ENCODE measurements around the gene CNTROB.

The CNTROB gene

DNA sequence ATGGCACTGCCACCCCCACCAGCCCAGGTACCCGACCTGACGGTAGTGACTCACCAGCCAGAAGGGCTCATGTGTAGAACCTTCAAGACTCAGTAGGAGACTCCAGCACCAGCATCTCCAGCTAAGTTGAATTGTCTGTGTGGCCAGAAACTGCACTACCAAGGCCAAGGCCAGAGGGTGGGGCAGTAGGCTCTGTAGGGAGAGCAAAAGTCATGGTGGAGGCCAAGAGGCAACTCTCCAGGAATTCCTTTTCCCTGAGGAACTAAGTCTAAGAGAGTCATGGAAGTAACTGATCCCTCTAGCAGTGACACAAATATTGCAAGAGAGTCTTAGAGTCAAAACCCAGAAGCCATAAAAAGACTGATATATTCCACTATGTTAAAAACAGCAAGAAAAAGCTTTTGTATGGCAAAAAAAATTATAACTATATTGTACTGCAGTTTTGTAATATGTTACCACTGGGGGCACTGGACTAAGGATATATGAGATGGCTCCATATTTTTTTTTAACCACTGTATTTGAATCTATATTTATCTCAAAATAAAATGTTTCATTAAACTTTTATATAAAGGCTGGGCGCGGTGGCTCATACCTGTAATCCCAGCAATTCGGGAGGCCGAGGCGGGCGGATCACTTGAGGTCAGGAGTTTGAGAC lies 40.3 kb downstream of the CNTROB start:
- no peak overlapping the region for H3K27ac ChIP-seq (ENCODE audit: low read depth, low read length)
- H3K36me3 ChIP-seq (ENCODE audit: insufficient read depth, low read length): no peaks in the 10 kb centered on the region
- H3K4me3 ChIP-seq (ENCODE audit: low read depth in 1 of 2, low read length in 2 of 2): no peak overlapping the region
- no peaks in the 10 kb centered on the region for H3K27me3 ChIP-seq (ENCODE audit: control insufficient read depth in 1 of 2, insufficient read depth in 2 of 2, low read length in 2 of 2)
- H3K9ac ChIP-seq (ENCODE audit: low read length): no peak overlapping the region
- peaks cover 4% of the 10 kb centered on the region for H3K9me3 ChIP-seq (ENCODE audit: low read length)
- no peaks in the 10 kb centered on the region for H3K4me1 ChIP-seq (ENCODE audit: insufficient read depth, low read length)

DNA sequence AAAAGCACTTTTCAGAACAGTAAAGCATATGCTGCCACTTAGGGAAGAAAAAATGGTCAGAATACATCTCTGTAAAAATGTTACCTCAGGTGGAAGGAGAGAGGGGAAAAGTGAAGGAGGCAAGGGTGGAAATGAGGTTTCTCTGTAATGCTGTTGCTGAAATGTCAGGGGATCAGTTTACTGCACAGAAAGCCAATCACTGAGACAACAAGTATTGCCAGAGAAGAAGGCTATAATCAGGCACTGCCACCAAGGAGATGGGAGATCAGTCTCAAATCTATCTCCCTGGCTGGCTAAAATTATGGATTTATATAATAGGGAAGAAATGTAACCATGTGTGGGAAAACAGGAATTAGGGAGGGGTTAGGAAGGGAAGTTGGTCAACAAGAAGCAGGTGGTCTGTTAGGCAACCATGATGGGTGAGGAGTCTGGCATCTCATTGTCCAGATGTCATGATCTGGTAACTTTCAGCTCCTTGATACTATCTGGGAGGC lies 42.7 kb downstream of the CNTROB start:
- Histone ChIP-seq H3K27ac (ENCODE audit: low read depth, low read length) (no peak overlapping the region), H3K36me3 (ENCODE audit: insufficient read depth, low read length) (no peaks in the 10 kb centered on the region), H3K4me1 (ENCODE audit: insufficient read depth, low read length) (no peaks in the 10 kb centered on the region), H3K9ac (ENCODE audit: low read length) (no peak overlapping the region), H3K27me3 (ENCODE audit: control insufficient read depth in 1 of 2, insufficient read depth in 2 of 2, low read length in 2 of 2) (no peaks in the 10 kb centered on the region), H3K9me3 (ENCODE audit: low read length) (peaks cover 4% of the 10 kb centered on the region), H3K4me3 (ENCODE audit: low read depth in 1 of 2, low read length in 2 of 2) (no peak overlapping the region)

DNA sequence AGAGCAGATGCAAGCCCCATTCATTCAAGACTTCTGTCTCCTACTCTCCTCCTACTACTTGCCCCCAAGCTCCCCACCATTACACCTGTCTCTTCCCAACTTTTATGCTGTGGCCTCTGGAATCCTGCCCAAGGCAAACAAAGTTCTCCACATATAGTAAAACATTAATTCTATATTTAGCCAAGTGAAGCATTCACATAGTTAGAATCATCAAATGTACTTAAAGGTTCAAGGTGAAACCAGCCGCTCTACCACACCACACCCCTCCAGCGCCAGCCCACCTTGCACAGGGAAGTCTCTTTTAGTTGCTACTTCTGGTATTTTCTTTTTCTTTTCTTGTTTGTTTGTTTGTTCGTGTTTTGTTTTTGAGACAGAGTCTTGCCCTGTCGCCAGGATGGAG lies 45.0 kb downstream of the CNTROB start:
- H3K4me1 ChIP-seq (ENCODE audit: insufficient read depth, low read length): no peaks in the 10 kb centered on the region
- no peaks in the 10 kb centered on the region for H3K27me3 ChIP-seq (ENCODE audit: control insufficient read depth in 1 of 2, insufficient read depth in 2 of 2, low read length in 2 of 2)
- no peaks in the 10 kb centered on the region for H3K36me3 ChIP-seq (ENCODE audit: insufficient read depth, low read length)
- no peak overlapping the region for H3K27ac ChIP-seq (ENCODE audit: low read depth, low read length)
- no peak overlapping the region for H3K9ac ChIP-seq (ENCODE audit: low read length)
- H3K9me3 ChIP-seq (ENCODE audit: low read length): peaks cover 4% of the 10 kb centered on the region
- no peak overlapping the region for H3K4me3 ChIP-seq (ENCODE audit: low read depth in 1 of 2, low read length in 2 of 2)

DNA sequence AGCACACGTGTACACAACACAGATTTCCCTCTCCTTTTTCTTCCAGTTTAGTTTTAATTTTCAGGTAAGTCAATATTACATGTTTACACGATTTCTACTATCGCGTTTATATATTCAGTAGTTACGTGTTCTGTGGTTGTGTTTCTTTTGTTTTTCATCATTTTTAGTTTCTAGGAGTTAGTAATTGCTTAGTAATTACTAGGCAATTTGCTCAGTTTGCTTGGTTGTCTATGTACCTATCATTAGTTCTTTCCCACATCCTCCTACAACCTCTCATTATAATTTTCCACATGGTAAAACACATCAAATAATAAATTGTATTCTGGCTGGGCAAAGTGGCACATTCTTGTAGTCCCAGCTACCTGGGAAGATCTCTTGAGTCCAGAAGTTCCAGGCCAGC lies 45.8 kb downstream of the CNTROB start:
- no peak overlapping the region for H3K27ac ChIP-seq (ENCODE audit: low read depth, low read length)
- no peak overlapping the region for H3K4me3 ChIP-seq (ENCODE audit: low read depth in 1 of 2, low read length in 2 of 2)
- no peaks in the 10 kb centered on the region for H3K36me3 ChIP-seq (ENCODE audit: insufficient read depth, low read length)
- no peaks in the 10 kb centered on the region for H3K27me3 ChIP-seq (ENCODE audit: control insufficient read depth in 1 of 2, insufficient read depth in 2 of 2, low read length in 2 of 2)
- H3K9me3 ChIP-seq (ENCODE audit: low read length): peaks cover 4% of the 10 kb centered on the region
- H3K9ac ChIP-seq (ENCODE audit: low read length): no peak overlapping the region
- no peaks in the 10 kb centered on the region for H3K4me1 ChIP-seq (ENCODE audit: insufficient read depth, low read length)

DNA sequence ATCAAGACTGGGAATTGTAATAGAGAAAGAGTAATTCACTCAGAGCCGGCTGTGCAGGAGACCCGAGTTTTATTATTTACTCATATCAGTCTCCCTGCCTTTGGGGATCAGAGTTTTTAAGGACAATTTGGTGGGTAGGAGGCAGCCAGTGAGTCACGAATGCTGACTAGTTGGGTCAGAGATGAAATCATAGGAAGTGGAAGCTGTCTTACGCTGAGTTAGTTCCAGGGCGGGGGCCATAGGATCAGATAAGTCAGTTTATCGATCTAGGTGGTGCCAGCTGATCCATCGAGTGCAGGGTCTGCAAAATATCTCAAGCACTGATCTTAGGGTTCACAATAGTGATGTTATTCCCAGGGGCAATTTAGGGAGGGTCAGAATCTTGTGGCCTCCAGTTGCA lies 50.2 kb downstream of the CNTROB start:
- Histone ChIP-seq H3K9ac (ENCODE audit: low read length) (no peak overlapping the region), H3K36me3 (ENCODE audit: insufficient read depth, low read length) (no peaks in the 10 kb centered on the region), H3K27me3 (ENCODE audit: control insufficient read depth in 1 of 2, insufficient read depth in 2 of 2, low read length in 2 of 2) (no peaks in the 10 kb centered on the region), H3K4me3 (ENCODE audit: low read depth in 1 of 2, low read length in 2 of 2) (no peak overlapping the region), H3K4me1 (ENCODE audit: insufficient read depth, low read length) (no peaks in the 10 kb centered on the region), H3K27ac (ENCODE audit: low read depth, low read length) (no peak overlapping the region), H3K9me3 (ENCODE audit: low read length) (no peaks in the 10 kb centered on the region)

DNA sequence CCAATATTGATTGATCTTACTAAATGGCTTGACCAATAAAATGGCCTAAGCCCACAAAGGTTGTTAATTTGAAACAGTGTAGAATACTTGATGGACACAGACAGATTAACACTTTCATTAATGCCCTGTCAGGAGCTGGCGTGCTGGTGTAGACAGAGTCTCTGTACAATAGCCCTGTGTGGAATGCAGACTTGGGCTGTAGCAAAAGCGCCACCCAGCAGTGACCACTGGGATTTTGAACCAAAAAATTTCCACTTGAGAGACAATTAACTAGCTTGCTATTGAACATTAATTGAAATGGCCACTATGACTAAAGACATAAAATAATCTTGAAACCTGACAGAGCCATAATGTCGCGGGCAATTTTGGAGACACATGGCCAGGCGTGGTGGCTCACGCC lies 50.7 kb downstream of the CNTROB start:
- H3K27ac ChIP-seq (ENCODE audit: low read depth, low read length): no peak overlapping the region
- no peaks in the 10 kb centered on the region for H3K9me3 ChIP-seq (ENCODE audit: low read length)

DNA sequence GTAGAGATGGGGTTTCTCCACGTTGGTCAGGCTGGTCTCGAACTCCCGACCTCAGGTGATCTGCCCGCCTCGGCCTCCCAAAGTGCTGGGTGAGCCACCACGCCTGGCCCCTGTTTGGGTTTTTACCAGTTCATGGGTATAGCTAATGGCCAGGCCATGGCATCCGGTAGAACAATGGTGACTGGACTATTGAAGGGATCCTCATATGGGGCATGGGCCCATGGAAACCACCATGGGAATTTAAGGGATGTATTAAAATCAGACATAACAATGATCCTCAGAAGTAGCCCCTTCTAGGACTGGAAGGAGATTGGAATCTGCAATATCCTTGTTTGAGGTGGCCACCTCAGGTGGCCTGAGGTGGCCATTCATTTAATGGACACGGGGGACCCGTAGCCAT lies 52.9 kb downstream of the CNTROB start:
- H3K36me3 ChIP-seq (ENCODE audit: insufficient read depth, low read length): no peaks in the 10 kb centered on the region
- no peak overlapping the region for H3K27ac ChIP-seq (ENCODE audit: low read depth, low read length)
- H3K27me3 ChIP-seq (ENCODE audit: control insufficient read depth in 1 of 2, insufficient read depth in 2 of 2, low read length in 2 of 2): no peaks in the 10 kb centered on the region
- H3K4me1 ChIP-seq (ENCODE audit: insufficient read depth, low read length): no peaks in the 10 kb centered on the region
- no peak overlapping the region for H3K9ac ChIP-seq (ENCODE audit: low read length)
- no peaks in the 10 kb centered on the region for H3K9me3 ChIP-seq (ENCODE audit: low read length)
- H3K4me3 ChIP-seq (ENCODE audit: low read depth in 1 of 2, low read length in 2 of 2): no peak overlapping the region

More for the DNA sequence above, 50.7 kb downstream of the CNTROB start:
- H3K27me3 ChIP-seq (ENCODE audit: control insufficient read depth in 1 of 2, insufficient read depth in 2 of 2, low read length in 2 of 2): no peaks in the 10 kb centered on the region
- no peak overlapping the region for H3K4me3 ChIP-seq (ENCODE audit: low read depth in 1 of 2, low read length in 2 of 2)
- H3K9ac ChIP-seq (ENCODE audit: low read length): no peak overlapping the region
- H3K4me1 ChIP-seq (ENCODE audit: insufficient read depth, low read length): no peaks in the 10 kb centered on the region
- no peaks in the 10 kb centered on the region for H3K36me3 ChIP-seq (ENCODE audit: insufficient read depth, low read length)

DNA sequence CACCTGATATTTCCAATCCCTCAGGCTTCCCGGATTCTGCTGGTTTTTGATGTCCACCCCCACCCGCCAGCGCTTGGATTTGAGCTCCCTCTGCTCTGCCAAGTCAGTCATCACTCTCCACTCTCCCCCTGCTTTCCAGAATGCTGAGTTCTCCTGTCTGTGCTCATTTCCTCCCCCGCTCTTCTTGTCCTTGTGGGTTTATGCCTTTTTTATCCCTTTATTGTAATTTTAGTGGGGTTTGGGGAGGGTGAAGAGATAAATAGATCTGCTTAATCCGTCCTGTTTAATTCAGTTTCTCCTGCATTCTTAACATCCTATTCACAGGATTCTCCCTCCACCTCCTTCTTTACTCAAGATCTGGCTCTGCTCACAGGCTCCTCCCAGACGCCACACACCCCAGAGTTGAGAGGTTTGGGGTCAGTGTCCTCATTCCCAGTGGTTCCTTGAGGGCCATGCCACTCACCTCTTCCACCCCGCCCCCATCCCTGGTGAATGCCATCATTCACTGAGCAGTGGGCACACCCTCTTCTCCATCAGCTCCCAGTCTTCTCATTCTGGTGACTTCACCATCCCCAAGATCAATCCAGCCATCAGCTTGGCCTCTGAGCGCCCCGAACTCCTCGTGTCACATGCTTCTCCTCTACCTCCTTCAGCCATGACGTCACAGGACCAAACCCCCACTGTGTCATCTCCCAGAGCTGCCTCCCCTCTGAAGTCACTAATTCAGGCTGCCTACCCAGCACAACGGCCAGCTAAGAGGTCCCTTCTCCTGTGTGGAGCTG lies 55.3 kb downstream of the CNTROB start:
- no peak overlapping the region for H3K27ac ChIP-seq (ENCODE audit: low read depth, low read length)
- H3K4me1 ChIP-seq (ENCODE audit: insufficient read depth, low read length): no peaks in the 10 kb centered on the region
- no peaks in the 10 kb centered on the region for H3K27me3 ChIP-seq (ENCODE audit: control insufficient read depth in 1 of 2, insufficient read depth in 2 of 2, low read length in 2 of 2)

DNA sequence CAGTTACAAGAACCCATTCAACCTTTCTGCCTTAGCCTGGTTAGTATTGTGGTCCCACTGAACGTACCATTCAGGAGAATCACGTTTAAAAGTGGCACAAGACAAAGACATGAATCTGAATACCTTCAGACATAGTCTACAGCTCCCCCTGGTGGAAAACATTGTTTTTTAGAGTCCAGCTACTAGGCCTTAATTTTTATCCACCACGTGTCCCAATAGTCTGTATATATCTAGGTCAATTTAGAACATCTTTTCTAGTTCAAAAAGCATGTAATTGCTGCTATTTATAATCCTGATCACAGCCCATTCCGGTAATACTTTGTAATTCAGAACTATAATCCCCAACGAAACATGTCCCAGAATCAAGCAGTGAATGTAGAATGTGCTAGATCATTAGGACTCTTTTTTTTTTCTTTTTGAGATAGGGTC lies 56.8 kb downstream of the CNTROB start:
- no peak overlapping the region for H3K27ac ChIP-seq (ENCODE audit: low read depth, low read length)
- H3K36me3 ChIP-seq (ENCODE audit: insufficient read depth, low read length): no peaks in the 10 kb centered on the region
- no peaks in the 10 kb centered on the region for H3K4me1 ChIP-seq (ENCODE audit: insufficient read depth, low read length)
- no peaks in the 10 kb centered on the region for H3K9me3 ChIP-seq (ENCODE audit: low read length)
- H3K9ac ChIP-seq (ENCODE audit: low read length): no peak overlapping the region
- H3K27me3 ChIP-seq (ENCODE audit: control insufficient read depth in 1 of 2, insufficient read depth in 2 of 2, low read length in 2 of 2): no peaks in the 10 kb centered on the region
- no peak overlapping the region for H3K4me3 ChIP-seq (ENCODE audit: low read depth in 1 of 2, low read length in 2 of 2)

More for the DNA sequence above, 55.3 kb downstream of the CNTROB start:
- Histone ChIP-seq H3K4me3 (ENCODE audit: low read depth in 1 of 2, low read length in 2 of 2) (no peak overlapping the region), H3K9ac (ENCODE audit: low read length) (no peak overlapping the region), H3K36me3 (ENCODE audit: insufficient read depth, low read length) (no peaks in the 10 kb centered on the region), H3K9me3 (ENCODE audit: low read length) (no peaks in the 10 kb centered on the region)

DNA sequence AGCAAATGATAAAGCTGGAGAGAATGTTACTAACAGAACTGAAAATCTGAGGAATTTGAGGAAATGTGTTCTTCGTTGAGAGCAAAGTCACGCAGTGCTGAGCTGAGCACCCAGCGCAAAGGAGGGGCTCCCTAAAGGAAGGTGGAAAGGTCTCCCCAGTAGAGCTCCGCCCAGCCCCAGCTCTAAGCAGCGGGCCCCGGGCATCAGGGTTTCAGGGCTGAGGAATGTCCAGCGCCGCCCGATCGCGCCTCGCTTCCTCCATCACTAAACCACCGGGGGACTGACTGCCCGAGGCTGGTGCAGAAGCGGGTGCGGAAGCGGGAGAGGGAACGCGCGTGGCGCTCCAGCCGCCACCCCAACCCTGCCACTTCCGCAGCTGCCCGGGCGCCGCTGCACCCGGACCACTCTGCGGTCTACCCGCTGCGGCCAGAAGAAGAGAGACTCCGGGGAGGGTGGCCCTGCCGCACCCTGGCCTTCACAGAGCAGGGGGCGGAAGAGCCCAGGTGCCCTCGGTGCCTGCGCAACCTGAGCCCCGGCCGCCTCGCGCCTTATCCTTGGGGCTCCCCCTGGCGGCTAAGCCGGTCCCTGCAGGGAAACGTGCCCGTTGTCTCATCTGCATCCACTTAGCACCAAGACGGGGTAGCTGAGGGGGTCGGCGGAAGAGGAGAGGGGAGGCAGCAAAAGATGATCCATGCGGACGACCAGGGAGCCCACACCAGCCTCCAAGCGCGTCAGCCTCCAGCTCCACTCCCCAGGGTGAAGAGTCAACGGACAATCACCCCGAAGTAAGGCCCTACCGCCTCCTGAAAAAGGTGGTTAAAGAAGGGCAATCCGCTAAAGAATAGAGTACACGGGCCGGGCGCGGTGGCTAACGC lies 58.0 kb downstream of the CNTROB start:
- Histone ChIP-seq H3K9me3 (ENCODE audit: low read length) (no peaks in the 10 kb centered on the region), H3K27ac (ENCODE audit: low read depth, low read length) (peak overlapping the region; percentile 12), H3K27me3 (ENCODE audit: control insufficient read depth in 1 of 2, insufficient read depth in 2 of 2, low read length in 2 of 2) (no peaks in the 10 kb centered on the region), H3K9ac (ENCODE audit: low read length) (no peak overlapping the region), H3K4me3 (ENCODE audit: low read depth in 1 of 2, low read length in 2 of 2) (peak overlapping the region; percentile 48 to 76), H3K36me3 (ENCODE audit: insufficient read depth, low read length) (no peaks in the 10 kb centered on the region), H3K4me1 (ENCODE audit: insufficient read depth, low read length) (no peaks in the 10 kb centered on the region)

DNA sequence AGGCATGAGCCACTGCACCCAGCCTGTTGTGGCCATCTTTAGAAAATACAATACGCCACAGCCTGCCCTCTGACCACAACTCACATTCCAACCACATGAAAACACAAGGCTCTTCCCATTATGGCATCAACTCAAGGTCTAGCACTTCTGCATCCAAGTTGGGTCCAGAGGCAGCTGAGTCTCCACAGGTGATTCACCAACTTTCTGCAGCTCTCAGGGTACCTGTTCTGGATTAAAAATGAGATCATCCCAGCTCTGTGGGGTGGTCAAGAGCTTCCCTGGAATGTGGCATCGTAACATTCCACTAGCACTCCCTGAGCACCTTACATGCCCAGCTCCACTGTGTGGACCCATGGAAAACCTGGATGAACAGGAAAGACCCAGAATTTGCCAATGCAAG lies 60.5 kb downstream of the CNTROB start:
- Histone ChIP-seq H3K4me1 (ENCODE audit: insufficient read depth, low read length) (peaks cover 3% of the 10 kb centered on the region), H3K9me3 (ENCODE audit: low read length) (no peaks in the 10 kb centered on the region), H3K27ac (ENCODE audit: low read depth, low read length) (no peak overlapping the region), H3K4me3 (ENCODE audit: low read depth in 1 of 2, low read length in 2 of 2) (no peak overlapping the region), H3K27me3 (ENCODE audit: control insufficient read depth in 1 of 2, insufficient read depth in 2 of 2, low read length in 2 of 2) (no peaks in the 10 kb centered on the region), H3K36me3 (ENCODE audit: insufficient read depth, low read length) (no peaks in the 10 kb centered on the region), H3K9ac (ENCODE audit: low read length) (no peak overlapping the region)

All from muscle layer of colon (tissue), 2 donors.